ENCODE data around the gene SNCB.

Gene SNCB

GRCh38 chr5:176653401-176654385, 23.4 kb upstream of the SNCB start:
- Histone ChIP-seq H3K9me3 (no peaks in the 10 kb centered on the region), H3K4me1 (no peaks in the 10 kb centered on the region), H3K27me3 (no peaks in the 10 kb centered on the region), H3K4me3 (ENCODE audit: low read depth, low read length) (no peak overlapping the region), H3K36me3 (no peaks in the 10 kb centered on the region)
- DNase-seq: no peak
- TF ChIP-seq, protein P1, sequence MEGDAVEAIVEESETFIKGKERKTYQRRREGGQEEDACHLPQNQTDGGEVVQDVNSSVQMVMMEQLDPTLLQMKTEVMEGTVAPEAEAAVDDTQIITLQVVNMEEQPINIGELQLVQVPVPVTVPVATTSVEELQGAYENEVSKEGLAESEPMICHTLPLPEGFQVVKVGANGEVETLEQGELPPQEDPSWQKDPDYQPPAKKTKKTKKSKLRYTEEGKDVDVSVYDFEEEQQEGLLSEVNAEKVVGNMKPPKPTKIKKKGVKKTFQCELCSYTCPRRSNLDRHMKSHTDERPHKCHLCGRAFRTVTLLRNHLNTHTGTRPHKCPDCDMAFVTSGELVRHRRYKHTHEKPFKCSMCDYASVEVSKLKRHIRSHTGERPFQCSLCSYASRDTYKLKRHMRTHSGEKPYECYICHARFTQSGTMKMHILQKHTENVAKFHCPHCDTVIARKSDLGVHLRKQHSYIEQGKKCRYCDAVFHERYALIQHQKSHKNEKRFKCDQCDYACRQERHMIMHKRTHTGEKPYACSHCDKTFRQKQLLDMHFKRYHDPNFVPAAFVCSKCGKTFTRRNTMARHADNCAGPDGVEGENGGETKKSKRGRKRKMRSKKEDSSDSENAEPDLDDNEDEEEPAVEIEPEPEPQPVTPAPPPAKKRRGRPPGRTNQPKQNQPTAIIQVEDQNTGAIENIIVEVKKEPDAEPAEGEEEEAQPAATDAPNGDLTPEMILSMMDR (IDR thresholded peaks at IDR 0.05; ENCODE audit: low read depth, low read length): no peak

DNA sequence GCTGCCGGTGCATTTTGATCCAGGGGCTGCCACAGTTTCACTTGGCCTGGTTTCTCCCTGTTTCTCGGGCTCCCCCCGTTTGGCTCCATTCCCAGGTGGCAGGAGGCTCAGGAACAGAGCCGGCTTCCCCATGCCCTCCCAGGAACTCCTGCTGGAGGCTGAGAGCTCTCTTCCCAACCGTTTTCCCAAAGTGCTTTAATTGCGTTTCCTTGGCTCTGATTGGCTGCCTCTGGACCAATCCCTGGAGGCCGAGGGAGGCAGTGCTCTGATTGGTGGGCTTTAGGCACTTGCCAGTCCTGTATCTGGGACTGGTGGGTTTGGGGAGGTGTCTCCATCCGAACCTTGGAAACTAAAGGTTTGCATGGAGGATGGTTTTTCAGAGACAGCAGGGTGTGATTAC, 21.8 kb upstream of the SNCB start:
- peak; percentile 62 for DNase-seq

GRCh38 chr5:176651472-176651980, 21.2 kb upstream of the SNCB start:
- Histone ChIP-seq H3K4me3 (ENCODE audit: low read depth, low read length) (no peak overlapping the region), H3K4me1 (peaks cover 4% of the 10 kb centered on the region), H3K27me3 (no peaks in the 10 kb centered on the region), H3K9me3 (no peaks in the 10 kb centered on the region), H3K36me3 (no peaks in the 10 kb centered on the region)
- TF ChIP-seq, protein P1 (IDR thresholded peaks at IDR 0.05; ENCODE audit: low read depth, low read length): no peak
- DNase-seq: no peak

More for the DNA sequence above, 21.8 kb upstream of the SNCB start:
- no peaks in the 10 kb centered on the region for H3K27me3 ChIP-seq
- H3K4me3 ChIP-seq (ENCODE audit: low read depth, low read length): no peak overlapping the region
- H3K9me3 ChIP-seq: no peaks in the 10 kb centered on the region
- no peaks in the 10 kb centered on the region for H3K36me3 ChIP-seq
- H3K4me1 ChIP-seq: no peaks in the 10 kb centered on the region
- TF ChIP-seq, protein P1 (IDR thresholded peaks at IDR 0.05; ENCODE audit: low read depth, low read length): no peak

DNA sequence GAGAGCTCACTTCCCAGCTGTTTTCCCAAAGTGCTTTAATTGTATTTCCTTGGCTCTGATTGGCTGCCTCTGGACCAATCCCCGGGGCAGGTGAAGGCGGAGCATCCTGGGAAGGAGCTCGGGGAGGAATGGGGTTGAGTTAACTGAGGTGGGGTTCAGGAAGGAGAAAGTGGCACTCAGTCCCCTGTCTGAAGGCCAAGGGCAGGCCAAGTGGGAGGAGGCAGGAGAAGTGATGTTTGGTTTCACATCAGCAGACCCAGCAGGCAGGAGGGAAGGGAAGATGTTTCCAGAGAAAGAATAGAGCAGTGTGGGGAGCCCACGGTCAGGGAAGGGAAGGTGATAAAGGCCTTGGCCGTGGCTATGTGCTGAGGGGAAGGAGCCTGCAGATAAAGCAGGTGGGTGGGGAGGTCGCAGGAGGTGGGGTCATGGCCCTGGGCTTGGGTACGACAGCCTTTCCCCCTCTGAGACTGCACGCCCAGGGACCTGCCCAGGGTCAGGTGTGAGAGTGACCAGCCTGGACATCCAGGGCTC, 20.1 kb upstream of the SNCB start:
- Histone ChIP-seq H3K4me1 (peaks cover 4% of the 10 kb centered on the region), H3K36me3 (no peaks in the 10 kb centered on the region), H3K4me3 (ENCODE audit: low read depth, low read length) (no peak overlapping the region), H3K27me3 (no peaks in the 10 kb centered on the region), H3K9me3 (no peaks in the 10 kb centered on the region)
- TF ChIP-seq, protein P1 (IDR thresholded peaks at IDR 0.05; ENCODE audit: low read depth, low read length): no peak
- no peak for DNase-seq

DNA sequence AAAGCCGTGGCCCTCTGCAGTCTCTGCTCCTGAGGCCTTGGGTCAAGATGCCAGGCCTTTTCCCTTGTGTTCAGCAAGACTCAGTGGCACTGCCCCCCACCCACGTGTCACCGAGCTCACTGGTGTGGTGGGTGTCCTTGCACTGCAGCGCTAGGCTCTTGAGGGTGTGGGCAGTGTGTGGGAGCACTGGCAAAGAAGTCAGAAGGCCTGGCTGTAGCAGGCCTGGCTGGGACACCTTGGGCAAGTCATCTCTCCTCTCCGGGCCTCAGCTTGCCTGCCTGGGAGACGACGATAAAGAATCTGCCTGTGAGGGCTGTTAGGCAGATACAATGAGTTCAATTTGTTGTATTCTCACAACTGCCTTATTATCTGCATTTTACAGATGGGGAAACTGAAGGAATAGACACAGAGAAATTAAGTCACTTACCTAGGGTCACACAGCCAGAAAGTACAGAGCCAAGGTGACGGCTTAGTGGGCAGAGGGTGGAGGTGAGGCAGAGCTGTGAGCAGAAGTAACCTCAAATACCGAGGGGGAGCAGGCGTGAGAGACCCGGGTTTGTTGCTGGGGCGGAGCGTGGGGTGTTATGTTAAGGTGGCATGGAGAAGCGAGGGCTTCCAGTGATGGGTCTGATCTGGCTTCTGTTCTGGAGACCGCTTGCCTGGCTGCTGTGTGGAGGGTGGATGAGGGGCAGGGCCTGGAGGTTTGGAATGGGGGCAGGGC, 18.3 kb upstream of the SNCB start:
- Histone ChIP-seq H3K27me3 (no peaks in the 10 kb centered on the region), H3K36me3 (no peaks in the 10 kb centered on the region), H3K4me1 (peaks cover 4% of the 10 kb centered on the region), H3K4me3 (ENCODE audit: low read depth, low read length) (no peak overlapping the region; the same call in 1 of the 2 replicates), H3K9me3 (no peaks in the 10 kb centered on the region)
- TF ChIP-seq, protein P1 (IDR thresholded peaks at IDR 0.05; ENCODE audit: low read depth, low read length): no peak
- no peak for DNase-seq
